Measurements from ENCODE around the gene GPR146. TPM values are rescaled to one million over a fixed set of nuclear protein-coding genes. Genes with fewer than 3 reads are reported as not detected.

The GPR146 gene
- total and polyA plus RNA-seq, 9 of the 15 experiments (the other 6 are each of a cell fraction or from before 2014, with no cell fraction given): 0.22 to 3.6 (median 0.64) TPM; not detected in 2

GRCh38 chr7:1044189-1045068, at the start of gene GPR146 (continued):
- TF ChIP-seq MYNN (IDR thresholded peaks at IDR 0.05) (no peak), MYNN (CRISPR knock-in tag; IDR thresholded peaks at IDR 0.05) (no peak), STAT6 (CRISPR knock-in tag; IDR thresholded peaks at IDR 0.05) (no peak), ZNF584 (CRISPR knock-in tag; IDR thresholded peaks at IDR 0.05; ENCODE audit: low read depth) (no peak), ZNF263 (CRISPR knock-in tag; IDR thresholded peaks at IDR 0.05; ENCODE audit: borderline replicate concordance) (no peak), MNT (conservative IDR thresholded peaks at IDR 0.05) (peak; percentile 79 to 83), USF1 (CRISPR knock-in tag; IDR thresholded peaks at IDR 0.05) (0 out of 2 replicates have a peak, but pooled peaks have one; percentile 11), NR3C1 (CRISPR knock-in tag; IDR thresholded peaks at IDR 0.05) (0 out of 2 replicates have a peak, but pooled peaks have one; percentile 56), BDP1 (IDR thresholded peaks at IDR 0.05; ENCODE audit: insufficient read depth, insufficient read length) (no peak), ARID1B (IDR thresholded peaks at IDR 0.05) (peak; percentile 94), BCL6 (CRISPR knock-in tag; IDR thresholded peaks at IDR 0.05) (no peak), NBN (IDR thresholded peaks at IDR 0.05; ENCODE audit: low read depth) (0 out of 2 replicates have a peak, but pooled peaks have one; percentile 65), SMAD2 (IDR thresholded peaks at IDR 0.05; ENCODE audit: low read depth, low read length) (no peak), CEBPB (tag; IDR thresholded peaks at IDR 0.05) (peak; percentile 55), FOXO4 (CRISPR knock-in tag; IDR thresholded peaks at IDR 0.05) (no peak), CTCFL (IDR thresholded peaks at IDR 0.05; ENCODE audit: borderline replicate concordance, insufficient read depth, low read depth, low read length, poor library complexity, severe bottlenecking) (peak; percentile 41), SOX6 (IDR thresholded peaks at IDR 0.05) (peak; percentile 45; the same call in 1 of the 2 replicates), IFI16 (CRISPR knock-in tag; IDR thresholded peaks at IDR 0.05) (no peak), FOSL1 (tag; conservative IDR thresholded peaks at IDR 0.05) (peak; percentile 74), FUS (optimal IDR thresholded peaks at IDR 0.05; ENCODE audit: low read depth, low read length) (no peak)
